ENCODE measurements around the gene KLHL21. TPM values are rescaled to one million over a fixed set of nuclear protein-coding genes. Genes with fewer than 3 reads are reported as not detected.
A peak's percentile ranks its signal among the peaks of the same experiment; 100 is the strongest.

KLHL21 gene
- total and polyA plus RNA-seq, 10 of the 15 experiments (the other 5 are each of a cell fraction or from before 2014, with no cell fraction given), result 0.76 to 12.2 (median 5.2) TPM

DNA sequence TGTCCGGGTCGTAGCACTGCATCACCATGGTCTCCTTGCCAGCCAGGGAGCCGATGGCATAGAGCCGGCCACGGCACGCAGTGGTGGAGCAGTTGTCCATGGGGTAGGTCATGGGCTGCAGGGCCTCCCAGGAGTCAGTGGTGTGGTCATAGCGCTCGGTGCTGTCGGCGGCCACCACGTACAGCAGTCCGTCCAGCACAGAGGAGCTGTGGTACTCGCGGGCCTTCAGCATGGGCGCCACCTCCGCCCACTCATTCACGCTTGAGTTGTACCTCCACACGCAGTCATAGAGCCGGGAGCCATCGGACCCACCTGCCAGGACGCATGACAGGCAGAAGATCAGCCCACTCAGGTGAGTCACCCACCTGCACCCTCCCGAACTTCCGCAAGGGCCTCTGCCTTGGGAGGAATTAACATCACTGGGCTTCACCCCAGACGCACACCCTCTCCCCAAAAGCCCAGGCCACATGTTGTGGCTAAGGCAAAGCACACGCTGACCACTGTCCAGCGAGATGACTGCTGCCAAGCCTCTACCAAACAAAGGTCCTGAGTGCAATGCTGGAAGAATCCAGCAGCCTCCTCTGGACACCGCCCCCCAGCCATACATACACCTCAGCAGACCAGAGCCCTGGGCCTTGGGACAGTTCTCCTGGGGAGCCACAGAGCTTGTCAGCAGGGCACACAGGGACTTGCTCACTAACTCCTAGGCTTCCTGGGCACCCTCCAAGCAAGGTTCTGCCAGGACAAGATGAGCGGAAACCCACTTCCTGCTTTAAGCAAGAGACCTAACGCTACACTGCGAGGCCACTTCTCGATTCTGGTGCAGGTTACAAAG is 3.3 kb downstream of the KLHL21 start:
- H3K4me2 ChIP-seq (ENCODE audit: control insufficient read depth, insufficient read depth), result peak overlapping the region; percentile 100
- RAD21 ChIA-PET (ENCODE audit: unreplicated experiment), result interaction anchor here (1.3 to 3.9 kb wide), 3 partner anchors 18 to 35 kb away, joined by 3 to 38 read pairs (median 3); partner anchors contain the start of gene ZBTB48
- no peaks in the 10 kb centered on the region for H4K20me1 ChIP-seq (ENCODE audit: control insufficient read depth, insufficient read depth)
- FAIRE-seq (no peak), DNase-seq (ENCODE audit: low read depth, low spot score) (no peak), ATAC-seq (0 out of 3 replicates have a peak, but pooled peaks have one; percentile 6)
- WGBS (ENCODE audit: insufficient coverage, insufficient replicate concordance, low lambda C conversion rate, missing lambda C conversion rate), result 39% methylated on average over 31 of the region's 31 CpGs
- H3K36me3 ChIP-seq (ENCODE audit: control insufficient read depth in 2 of 2, insufficient read depth in 2 of 2, low read length in 1 of 2), result peaks cover 7 to 11% of the 10 kb centered on the region in 2 experiments
- H2AFZ ChIP-seq (ENCODE audit: control insufficient read depth, low read depth, low read length), result peak overlapping the region; percentile 13
- CTCF ChIA-PET, result interaction anchor here (1.0 to 5.4 kb wide), 4 partner anchors 13 to 109 kb away, joined by 4 to 39 read pairs (median 10); partner anchors contain the start of genes NOL9, TAS1R1 and ZBTB48
- no peak for TF ChIP-seq NFIC (IDR thresholded peaks at IDR 0.05; ENCODE audit: low read depth, low read length)
- TF ChIP-seq EZH2 (IDR thresholded peaks at IDR 0.05; ENCODE audit: borderline replicate concordance, control insufficient read depth, low read depth, low read length), result no peak
- no peak for TF ChIP-seq NBN (IDR thresholded peaks at IDR 0.05)
- TF ChIP-seq, protein P1, sequence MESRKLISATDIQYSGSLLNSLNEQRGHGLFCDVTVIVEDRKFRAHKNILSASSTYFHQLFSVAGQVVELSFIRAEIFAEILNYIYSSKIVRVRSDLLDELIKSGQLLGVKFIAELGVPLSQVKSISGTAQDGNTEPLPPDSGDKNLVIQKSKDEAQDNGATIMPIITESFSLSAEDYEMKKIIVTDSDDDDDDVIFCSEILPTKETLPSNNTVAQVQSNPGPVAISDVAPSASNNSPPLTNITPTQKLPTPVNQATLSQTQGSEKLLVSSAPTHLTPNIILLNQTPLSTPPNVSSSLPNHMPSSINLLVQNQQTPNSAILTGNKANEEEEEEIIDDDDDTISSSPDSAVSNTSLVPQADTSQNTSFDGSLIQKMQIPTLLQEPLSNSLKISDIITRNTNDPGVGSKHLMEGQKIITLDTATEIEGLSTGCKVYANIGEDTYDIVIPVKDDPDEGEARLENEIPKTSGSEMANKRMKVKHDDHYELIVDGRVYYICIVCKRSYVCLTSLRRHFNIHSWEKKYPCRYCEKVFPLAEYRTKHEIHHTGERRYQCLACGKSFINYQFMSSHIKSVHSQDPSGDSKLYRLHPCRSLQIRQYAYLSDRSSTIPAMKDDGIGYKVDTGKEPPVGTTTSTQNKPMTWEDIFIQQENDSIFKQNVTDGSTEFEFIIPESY (IDR thresholded peaks at IDR 0.05), result peak; percentile 88
- no peak; the same call in 1 of the 2 replicates for TF ChIP-seq IKZF1 (conservative IDR thresholded peaks at IDR 0.05)
- TF ChIP-seq SPI1 (IDR thresholded peaks at IDR 0.05; ENCODE audit: borderline replicate concordance, insufficient read depth, low read depth, low read length), result peak; percentile 60; the same call in 1 of the 2 replicates
- TF ChIP-seq, protein P2, sequence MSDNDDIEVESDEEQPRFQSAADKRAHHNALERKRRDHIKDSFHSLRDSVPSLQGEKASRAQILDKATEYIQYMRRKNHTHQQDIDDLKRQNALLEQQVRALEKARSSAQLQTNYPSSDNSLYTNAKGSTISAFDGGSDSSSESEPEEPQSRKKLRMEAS (IDR thresholded peaks at IDR 0.05; ENCODE audit: low read depth, low read length), result no peak
- TF ChIP-seq, protein P3, sequence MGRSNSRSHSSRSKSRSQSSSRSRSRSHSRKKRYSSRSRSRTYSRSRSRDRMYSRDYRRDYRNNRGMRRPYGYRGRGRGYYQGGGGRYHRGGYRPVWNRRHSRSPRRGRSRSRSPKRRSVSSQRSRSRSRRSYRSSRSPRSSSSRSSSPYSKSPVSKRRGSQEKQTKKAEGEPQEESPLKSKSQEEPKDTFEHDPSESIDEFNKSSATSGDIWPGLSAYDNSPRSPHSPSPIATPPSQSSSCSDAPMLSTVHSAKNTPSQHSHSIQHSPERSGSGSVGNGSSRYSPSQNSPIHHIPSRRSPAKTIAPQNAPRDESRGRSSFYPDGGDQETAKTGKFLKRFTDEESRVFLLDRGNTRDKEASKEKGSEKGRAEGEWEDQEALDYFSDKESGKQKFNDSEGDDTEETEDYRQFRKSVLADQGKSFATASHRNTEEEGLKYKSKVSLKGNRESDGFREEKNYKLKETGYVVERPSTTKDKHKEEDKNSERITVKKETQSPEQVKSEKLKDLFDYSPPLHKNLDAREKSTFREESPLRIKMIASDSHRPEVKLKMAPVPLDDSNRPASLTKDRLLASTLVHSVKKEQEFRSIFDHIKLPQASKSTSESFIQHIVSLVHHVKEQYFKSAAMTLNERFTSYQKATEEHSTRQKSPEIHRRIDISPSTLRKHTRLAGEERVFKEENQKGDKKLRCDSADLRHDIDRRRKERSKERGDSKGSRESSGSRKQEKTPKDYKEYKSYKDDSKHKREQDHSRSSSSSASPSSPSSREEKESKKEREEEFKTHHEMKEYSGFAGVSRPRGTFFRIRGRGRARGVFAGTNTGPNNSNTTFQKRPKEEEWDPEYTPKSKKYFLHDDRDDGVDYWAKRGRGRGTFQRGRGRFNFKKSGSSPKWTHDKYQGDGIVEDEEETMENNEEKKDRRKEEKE (IDR thresholded peaks at IDR 0.05), result no peak
- TF ChIP-seq, protein P4, sequence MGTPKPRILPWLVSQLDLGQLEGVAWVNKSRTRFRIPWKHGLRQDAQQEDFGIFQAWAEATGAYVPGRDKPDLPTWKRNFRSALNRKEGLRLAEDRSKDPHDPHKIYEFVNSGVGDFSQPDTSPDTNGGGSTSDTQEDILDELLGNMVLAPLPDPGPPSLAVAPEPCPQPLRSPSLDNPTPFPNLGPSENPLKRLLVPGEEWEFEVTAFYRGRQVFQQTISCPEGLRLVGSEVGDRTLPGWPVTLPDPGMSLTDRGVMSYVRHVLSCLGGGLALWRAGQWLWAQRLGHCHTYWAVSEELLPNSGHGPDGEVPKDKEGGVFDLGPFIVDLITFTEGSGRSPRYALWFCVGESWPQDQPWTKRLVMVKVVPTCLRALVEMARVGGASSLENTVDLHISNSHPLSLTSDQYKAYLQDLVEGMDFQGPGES (IDR thresholded peaks at IDR 0.05), result no peak
- TF ChIP-seq RBBP5 (conservative IDR thresholded peaks at IDR 0.05), result no peak
- TF ChIP-seq, protein P5, sequence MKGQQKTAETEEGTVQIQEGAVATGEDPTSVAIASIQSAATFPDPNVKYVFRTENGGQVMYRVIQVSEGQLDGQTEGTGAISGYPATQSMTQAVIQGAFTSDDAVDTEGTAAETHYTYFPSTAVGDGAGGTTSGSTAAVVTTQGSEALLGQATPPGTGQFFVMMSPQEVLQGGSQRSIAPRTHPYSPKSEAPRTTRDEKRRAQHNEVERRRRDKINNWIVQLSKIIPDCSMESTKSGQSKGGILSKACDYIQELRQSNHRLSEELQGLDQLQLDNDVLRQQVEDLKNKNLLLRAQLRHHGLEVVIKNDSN (IDR thresholded peaks at IDR 0.05; ENCODE audit: borderline replicate concordance, extremely low read length, insufficient read depth, low read depth, low read length), result no peak
- no peak for TF ChIP-seq IKZF2 (IDR thresholded peaks at IDR 0.05)
- POLR2A ChIA-PET, result interaction anchor here (4.0 kb wide), 1 partner anchor 18 kb away, joined by 22 read pairs; the partner anchor contains the start of gene ZBTB48
- no peaks in the 10 kb centered on the region for H3K9me3 ChIP-seq (replicated peaks; ENCODE audit: control insufficient read depth, insufficient read depth, low read length)
- no TSS peak for BruUV-seq (replicated peaks)
- H3K4me3 ChIP-seq, result peak overlapping the region; percentile 67
- no peaks in the 10 kb centered on the region for H3K27me3 ChIP-seq (replicated peaks in 1 of 2; ENCODE audit: control insufficient read depth in 2 of 2, insufficient read depth in 2 of 2, low read length in 1 of 2)
- SMC1A ChIA-PET (ENCODE audit: uncharacterized antibody, unreplicated experiment), result interaction anchor here (0.8 to 2.1 kb wide), 5 partner anchors 13 to 37 kb away, joined by 3 to 16 read pairs (median 4); no protein-coding TSS in a partner anchor
- in situ Hi-C loops (cut with MboI), result no loop called here
- intact Hi-C loops (cut with micrococcal nuclease; ENCODE audit: unreplicated experiment), result no loop called here
- H3K27ac ChIP-seq (ENCODE audit: control insufficient read depth, insufficient read depth), result peak overlapping the region; percentile 50
- peak overlapping the region; percentile 69 for H3K9ac ChIP-seq (ENCODE audit: control insufficient read depth, insufficient read depth, low read length)
- H3K79me2 ChIP-seq (ENCODE audit: control insufficient read depth, insufficient read depth, low read length), result peaks cover 36% of the 10 kb centered on the region
- peaks cover 13% of the 10 kb centered on the region for H3K4me1 ChIP-seq (ENCODE audit: control insufficient read depth, insufficient read depth, low read length)

Measured in GM12878 (cell line).